ENCODE data around the gene TMPRSS9. TPM values are rescaled to one million over a fixed set of nuclear protein-coding genes. Genes with fewer than 3 reads are reported as not detected.

Gene TMPRSS9
- polyA plus RNA-seq, 3 donors: 0.12 to 0.30 TPM; not detected in 1

DNA sequence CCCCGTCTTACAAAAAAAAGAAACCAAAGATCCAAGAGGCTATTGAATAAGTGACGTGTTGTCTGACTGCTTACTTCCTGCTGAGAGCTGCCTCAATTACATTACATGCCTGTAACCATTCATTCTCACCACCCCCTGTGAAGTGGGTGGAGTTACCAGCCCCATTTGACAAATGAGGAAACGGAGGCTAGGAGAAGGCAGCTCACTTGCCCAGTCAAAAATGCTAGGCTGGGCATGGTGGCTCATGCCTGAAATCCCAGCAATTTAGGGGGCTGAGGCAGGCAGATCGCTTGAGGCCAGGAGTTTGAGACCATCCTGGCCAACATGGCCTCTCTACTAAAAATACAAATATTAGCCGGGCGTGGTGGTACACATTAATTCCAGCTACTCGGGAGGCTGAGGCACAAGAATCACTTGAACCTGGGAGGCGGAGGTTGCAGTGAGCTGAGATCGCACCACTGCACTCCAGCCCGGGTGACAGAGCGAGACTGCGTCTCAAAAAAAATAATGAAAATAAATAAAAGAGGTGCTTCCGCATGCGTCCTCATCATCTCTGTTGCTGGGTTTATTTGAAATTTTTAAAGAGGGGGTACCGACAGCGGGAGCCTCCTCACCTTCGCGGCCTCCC, 32.2 kb upstream of the TMPRSS9 start:
- H3K36me3 ChIP-seq (replicated peaks in 1 of 2; ENCODE audit: control insufficient read depth in 1 of 2, insufficient read depth in 2 of 2, low read length in 2 of 2): peaks cover 23 to 31% of the 10 kb centered on the region in 2 donors
- peaks cover 26% of the 10 kb centered on the region for H4K20me1 ChIP-seq (ENCODE audit: insufficient read depth, low read length)
- no peaks in the 10 kb centered on the region for H3K9me3 ChIP-seq (replicated peaks in 1 of 2; ENCODE audit: control insufficient read depth in 1 of 2, insufficient read depth in 1 of 2, low read length in 2 of 2)
- H3K4me3 Mint-ChIP-seq: peak overlapping the region; percentile 100
- peaks cover 23 to 38% of the 10 kb centered on the region in 2 donors for H3K36me3 Mint-ChIP-seq
- peak overlapping the region; percentile 83 for H3K9ac ChIP-seq (ENCODE audit: insufficient read depth, low read length, poor library complexity, severe bottlenecking)
- peaks cover 29 to 43% of the 10 kb centered on the region in 2 donors for H3K4me1 ChIP-seq (ENCODE audit: control insufficient read depth in 1 of 2, insufficient read depth in 2 of 2, low read length in 2 of 2)
- peaks cover 74% of the 10 kb centered on the region for H3K79me2 ChIP-seq (ENCODE audit: insufficient read depth, low read length)
- H3K4me1 Mint-ChIP-seq: peaks cover 59% of the 10 kb centered on the region
- H3K27ac Mint-ChIP-seq: peak overlapping the region; percentile 98 to 99 (median 99)
- peak overlapping the region; percentile 99 for H3K4me2 ChIP-seq (replicated peaks; ENCODE audit: extremely low read depth, low read length, poor library complexity, severe bottlenecking)
- H3K27ac ChIP-seq (ENCODE audit: low read depth in 1 of 2, low read length in 2 of 2): peak overlapping the region; percentile 75 to 80
- H3K27me3 Mint-ChIP-seq (ENCODE audit: low read depth in 3 of 3): peaks cover 0 to 10% (median 3%) of the 10 kb centered on the region in 3 donors
- H3K9me3 Mint-ChIP-seq: peaks cover 0 to 2% (median 0%) of the 10 kb centered on the region in 7 donors
- H3K27me3 ChIP-seq (ENCODE audit: control insufficient read depth in 2 of 2, insufficient read depth in 2 of 2, low read length in 2 of 2): no peaks in the 10 kb centered on the region
- peak; percentile 89 to 95 (median 92) for DNase-seq
- peak overlapping the region; percentile 82 to 97 (median 92) for H3K4me3 ChIP-seq (replicated peaks in 1 of 3; ENCODE audit: low read depth in 2 of 3, low read length in 3 of 3)
- peak overlapping the region; percentile 98 for H2AFZ ChIP-seq (ENCODE audit: insufficient read depth, low read depth, low read length, poor library complexity, severe bottlenecking)
- 0% methylated on average over 3 of the region's 18 CpGs for WGBS (ENCODE audit: insufficient coverage)
- TF ChIP-seq, protein P1, sequence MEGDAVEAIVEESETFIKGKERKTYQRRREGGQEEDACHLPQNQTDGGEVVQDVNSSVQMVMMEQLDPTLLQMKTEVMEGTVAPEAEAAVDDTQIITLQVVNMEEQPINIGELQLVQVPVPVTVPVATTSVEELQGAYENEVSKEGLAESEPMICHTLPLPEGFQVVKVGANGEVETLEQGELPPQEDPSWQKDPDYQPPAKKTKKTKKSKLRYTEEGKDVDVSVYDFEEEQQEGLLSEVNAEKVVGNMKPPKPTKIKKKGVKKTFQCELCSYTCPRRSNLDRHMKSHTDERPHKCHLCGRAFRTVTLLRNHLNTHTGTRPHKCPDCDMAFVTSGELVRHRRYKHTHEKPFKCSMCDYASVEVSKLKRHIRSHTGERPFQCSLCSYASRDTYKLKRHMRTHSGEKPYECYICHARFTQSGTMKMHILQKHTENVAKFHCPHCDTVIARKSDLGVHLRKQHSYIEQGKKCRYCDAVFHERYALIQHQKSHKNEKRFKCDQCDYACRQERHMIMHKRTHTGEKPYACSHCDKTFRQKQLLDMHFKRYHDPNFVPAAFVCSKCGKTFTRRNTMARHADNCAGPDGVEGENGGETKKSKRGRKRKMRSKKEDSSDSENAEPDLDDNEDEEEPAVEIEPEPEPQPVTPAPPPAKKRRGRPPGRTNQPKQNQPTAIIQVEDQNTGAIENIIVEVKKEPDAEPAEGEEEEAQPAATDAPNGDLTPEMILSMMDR (IDR thresholded peaks at IDR 0.05): no peak
- intact Hi-C loops (cut with micrococcal nuclease): loop anchor here in 1 of 2 donors (5.0 kb wide), 3 partner anchors 56 to 91 kb away; partner anchors contain the start of genes PLEKHJ1 and SF3A2

DNA sequence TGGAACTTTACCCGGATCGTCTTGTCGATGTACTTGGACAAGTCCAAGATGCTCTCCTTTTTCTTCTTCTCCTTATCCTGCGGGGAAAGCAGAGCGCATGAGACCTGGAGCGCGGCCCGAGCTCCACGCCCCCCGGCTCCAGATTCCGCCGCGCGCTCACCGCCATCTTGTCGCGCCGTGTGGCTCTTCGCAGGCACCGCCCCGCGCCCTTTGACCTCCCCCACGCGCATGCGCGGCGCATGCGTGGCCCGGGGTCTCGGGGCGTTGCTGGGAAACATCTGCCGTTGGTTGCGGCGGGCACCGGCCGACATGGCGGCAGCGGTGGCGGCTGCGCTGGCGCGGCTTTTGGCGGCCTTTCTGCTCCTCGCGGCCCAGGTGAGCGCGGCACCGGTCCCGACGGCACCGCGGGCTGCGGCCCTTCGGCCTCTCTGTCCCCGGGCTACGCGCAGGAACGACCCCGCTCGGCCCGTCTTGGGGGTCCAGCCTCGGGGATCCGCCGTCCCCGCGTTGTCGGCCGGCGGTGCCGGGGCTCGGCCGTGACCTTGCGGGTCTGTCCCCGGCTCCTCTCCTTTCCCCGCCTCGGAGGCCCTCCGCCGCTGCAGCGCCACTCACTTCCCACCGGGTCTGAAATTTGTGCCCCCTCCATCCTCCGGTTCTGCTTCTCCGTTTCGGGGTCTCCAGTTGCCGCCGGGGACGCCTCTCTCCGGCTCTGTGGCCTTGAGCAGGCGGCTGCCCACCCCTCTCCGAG, 31.5 kb upstream of the TMPRSS9 start, which contains the start of the genes LSM7 and SPPL2B:
Gene LSM7, minus strand, starts transcription at position 186 of the 748 bp plus-strand sequence. Its CDS starts 20 bp downstream, at position 166.
Gene SPPL2B, plus strand, starts transcription at position 284 of the 748 bp plus-strand sequence. Its CDS starts 26 bp downstream, at position 310.
- TF ChIP-seq, protein P1 (IDR thresholded peaks at IDR 0.05): no peak
- H3K4me1 Mint-ChIP-seq: peaks cover 65% of the 10 kb centered on the region
- H3K9me3 Mint-ChIP-seq: peaks cover 0 to 2% (median 0%) of the 10 kb centered on the region in 7 donors
- Histone ChIP-seq H3K27ac (ENCODE audit: low read depth in 1 of 2, low read length in 2 of 2) (peak within 1 kb of the TSS; percentile 75 to 80), H3K9ac (ENCODE audit: insufficient read depth, low read length, poor library complexity, severe bottlenecking) (peak within 1 kb of the TSS; percentile 83), H2AFZ (ENCODE audit: insufficient read depth, low read depth, low read length, poor library complexity, severe bottlenecking) (peak within 1 kb of the TSS; percentile 98), H3K9me3 (replicated peaks in 1 of 2; ENCODE audit: control insufficient read depth in 1 of 2, insufficient read depth in 1 of 2, low read length in 2 of 2) (no peaks in the 10 kb centered on the region), H3K79me2 (ENCODE audit: insufficient read depth, low read length) (peaks cover 76% of the 10 kb centered on the region), H3K27me3 (ENCODE audit: control insufficient read depth in 2 of 2, insufficient read depth in 2 of 2, low read length in 2 of 2) (no peaks in the 10 kb centered on the region), H3K4me3 (replicated peaks in 1 of 3; ENCODE audit: low read depth in 2 of 3, low read length in 3 of 3) (peak within 1 kb of the TSS; percentile 82 to 97 (median 92)), H3K4me2 (replicated peaks; ENCODE audit: extremely low read depth, low read length, poor library complexity, severe bottlenecking) (peak within 1 kb of the TSS; percentile 99), H3K36me3 (replicated peaks in 1 of 2; ENCODE audit: control insufficient read depth in 1 of 2, insufficient read depth in 2 of 2, low read length in 2 of 2) (peaks cover 19 to 24% of the 10 kb centered on the region in 2 donors), H4K20me1 (ENCODE audit: insufficient read depth, low read length) (peaks cover 29% of the 10 kb centered on the region), H3K4me1 (ENCODE audit: control insufficient read depth in 1 of 2, insufficient read depth in 2 of 2, low read length in 2 of 2) (peaks cover 34 to 50% of the 10 kb centered on the region in 2 donors)
- peak within 1 kb of the TSS; percentile 100 for H3K4me3 Mint-ChIP-seq
- H3K27ac Mint-ChIP-seq: peak within 1 kb of the TSS; percentile 98 to 99 (median 99)
- under 1% methylated on average over 87 of the region's 89 CpGs for WGBS (ENCODE audit: insufficient coverage)
- peak; percentile 82 to 90 (median 89) for DNase-seq
- peaks cover 18 to 32% of the 10 kb centered on the region in 2 donors for H3K36me3 Mint-ChIP-seq
- intact Hi-C loops (cut with micrococcal nuclease): loop anchor here in 1 of 2 donors (5.0 kb wide), 3 partner anchors 56 to 91 kb away; partner anchors contain the start of genes PLEKHJ1 and SF3A2
- peaks cover 0 to 10% (median 3%) of the 10 kb centered on the region in 3 donors for H3K27me3 Mint-ChIP-seq (ENCODE audit: low read depth in 3 of 3)
